HG03342 (cell line): ENCODE data around the gene GFOD1.

ENCODE experiments used
- ATAC-seq: cut with Tn5 transposase; IDR thresholded peaks from one replicate; pipeline ENCODE4 v1.9.1; 2021; ENCODE audit warnings: mild to moderate bottlenecking, moderate library complexity; ENCODE audit not compliant: unreplicated experiment

GFOD1 gene

GRCh38 chr6:13427801-13428582 lies 59.4 kb downstream of the GFOD1 start:
- ATAC-seq, result peak; percentile 72

GRCh38 chr6:13427316-13427715 lies 60.1 kb downstream of the GFOD1 start:
- no peak for ATAC-seq

GRCh38 chr6:13425943-13426931 lies 61.2 kb downstream of the GFOD1 start:
- ATAC-seq, result no peak

GRCh38 chr6:13425270-13425873 lies 62.0 kb downstream of the GFOD1 start:
- no peak for ATAC-seq

GRCh38 chr6:13423252-13423651 lies 64.1 kb downstream of the GFOD1 start:
- no peak for ATAC-seq

GRCh38 chr6:13422681-13423221 lies 64.6 kb downstream of the GFOD1 start:
- no peak for ATAC-seq

GRCh38 chr6:13421425-13422059 lies 65.9 kb downstream of the GFOD1 start:
- no peak for ATAC-seq

- no peak for ATAC-seq
These were observed 67.1 kb downstream of the GFOD1 start for GRCh38 chr6:13420269-13420668.

GRCh38 chr6:13419422-13420195 lies 67.8 kb downstream of the GFOD1 start:
- no peak for ATAC-seq

GRCh38 chr6:13418844-13419243 lies 68.6 kb downstream of the GFOD1 start:
- ATAC-seq, result no peak

GRCh38 chr6:13417954-13418353 lies 69.4 kb downstream of the GFOD1 start:
- no peak for ATAC-seq

GRCh38 chr6:13417431-13417830 lies 70.0 kb downstream of the GFOD1 start:
- ATAC-seq, result no peak

- ATAC-seq, result no peak
These were observed 72.1 kb downstream of the GFOD1 start for GRCh38 chr6:13415283-13415682.

- ATAC-seq, result no peak
These were observed 73.4 kb downstream of the GFOD1 start for GRCh38 chr6:13413900-13414555.

GRCh38 chr6:13413466-13413862 lies 73.9 kb downstream of the GFOD1 start:
- ATAC-seq, result no peak

- no peak for ATAC-seq
These were observed 74.5 kb downstream of the GFOD1 start for GRCh38 chr6:13412639-13413465.

GRCh38 chr6:13412211-13412610 lies 75.2 kb downstream of the GFOD1 start:
- no peak for ATAC-seq

GRCh38 chr6:13411484-13411883 lies 75.9 kb downstream of the GFOD1 start:
- ATAC-seq, result no peak
